ENCODE measurements around the gene ANKRD31. TPM values are rescaled to one million over a fixed set of nuclear protein-coding genes. Genes with fewer than 3 reads are reported as not detected.
A peak's percentile ranks its signal among the peaks of the same experiment; 100 is the strongest.

Gene ANKRD31, protein sequence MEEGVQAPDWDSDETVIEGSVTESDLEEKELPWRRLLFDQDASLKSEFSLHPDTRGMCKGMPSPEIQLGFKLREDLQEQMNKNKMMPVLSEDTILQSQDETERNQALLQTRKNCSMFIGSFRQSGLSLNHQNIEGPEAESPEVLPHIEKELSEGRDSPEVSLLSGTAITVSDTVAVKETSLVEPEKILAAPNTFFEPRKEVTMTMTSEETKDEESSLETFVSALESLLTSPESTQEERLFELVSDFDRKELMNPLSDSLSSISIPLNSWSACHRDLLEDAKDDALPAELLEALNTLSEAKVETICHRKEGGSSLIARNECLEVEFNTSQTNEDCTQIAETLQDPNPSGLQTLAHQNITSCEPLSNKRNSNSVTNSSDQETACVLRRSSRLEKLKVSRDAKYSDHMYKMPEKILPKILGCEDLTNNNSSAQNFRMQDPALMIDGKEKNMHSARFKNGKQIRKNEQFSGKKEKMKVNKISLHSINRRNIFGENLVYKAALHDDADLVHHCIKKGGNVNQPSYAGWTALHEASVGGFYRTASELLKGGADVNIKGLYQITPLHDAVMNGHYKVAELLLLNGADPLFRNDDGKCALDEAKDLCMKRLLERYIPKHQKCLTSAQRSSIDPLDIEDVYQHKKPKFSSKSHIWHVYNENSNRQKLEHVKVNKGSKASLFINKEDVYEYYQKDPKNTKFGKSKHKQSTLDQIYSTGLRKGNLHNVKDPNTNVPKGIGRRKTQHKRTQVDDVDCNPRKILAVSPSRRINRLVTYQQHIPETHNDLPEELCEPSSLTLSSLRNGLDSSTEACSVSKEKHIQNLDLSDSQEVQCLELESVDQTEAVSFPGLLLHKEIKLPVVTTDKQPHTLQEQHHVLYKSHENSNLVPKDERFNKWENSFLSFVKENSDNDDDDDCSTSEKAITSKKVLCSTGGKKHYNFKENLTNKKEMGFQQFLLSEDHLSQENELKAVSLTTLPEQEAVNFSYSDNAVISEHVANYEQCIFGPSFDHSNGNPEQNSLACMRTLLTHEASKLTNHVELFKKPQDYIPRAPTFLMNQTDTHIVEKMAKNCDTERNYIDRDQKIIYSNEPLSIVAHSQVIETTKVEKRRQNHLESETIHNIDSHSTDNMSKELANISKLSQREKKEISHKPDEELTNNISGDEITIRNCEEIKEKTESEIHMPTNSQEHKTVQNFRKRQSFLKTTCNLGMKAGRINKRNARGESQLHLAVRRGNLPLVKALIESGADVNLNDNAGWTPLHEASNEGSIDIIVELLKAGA (N-terminal part only)
- 0.23 and 0.48 TPM in 2 replicates for total RNA-seq (2021)
- percentile 33 among the genes with signal in this experiment for Bru-seq, nascent RNA
- percentile 30 among the genes with signal in this experiment for BruChase-seq, experiment 1, labeled RNA remaining after a 2-hour chase
- BruChase-seq, experiment 2, labeled RNA remaining after a 6-hour chase, result percentile 19 among the genes with signal in this experiment
- long read RNA-seq, full-length matches to known transcripts, result 1 of 1 reads
- long read RNA-seq, partial matches to known transcripts, result 0 of 1 reads
- long read RNA-seq, other reads (novel, unspliced or antisense), result 0 of 1 reads

DNA sequence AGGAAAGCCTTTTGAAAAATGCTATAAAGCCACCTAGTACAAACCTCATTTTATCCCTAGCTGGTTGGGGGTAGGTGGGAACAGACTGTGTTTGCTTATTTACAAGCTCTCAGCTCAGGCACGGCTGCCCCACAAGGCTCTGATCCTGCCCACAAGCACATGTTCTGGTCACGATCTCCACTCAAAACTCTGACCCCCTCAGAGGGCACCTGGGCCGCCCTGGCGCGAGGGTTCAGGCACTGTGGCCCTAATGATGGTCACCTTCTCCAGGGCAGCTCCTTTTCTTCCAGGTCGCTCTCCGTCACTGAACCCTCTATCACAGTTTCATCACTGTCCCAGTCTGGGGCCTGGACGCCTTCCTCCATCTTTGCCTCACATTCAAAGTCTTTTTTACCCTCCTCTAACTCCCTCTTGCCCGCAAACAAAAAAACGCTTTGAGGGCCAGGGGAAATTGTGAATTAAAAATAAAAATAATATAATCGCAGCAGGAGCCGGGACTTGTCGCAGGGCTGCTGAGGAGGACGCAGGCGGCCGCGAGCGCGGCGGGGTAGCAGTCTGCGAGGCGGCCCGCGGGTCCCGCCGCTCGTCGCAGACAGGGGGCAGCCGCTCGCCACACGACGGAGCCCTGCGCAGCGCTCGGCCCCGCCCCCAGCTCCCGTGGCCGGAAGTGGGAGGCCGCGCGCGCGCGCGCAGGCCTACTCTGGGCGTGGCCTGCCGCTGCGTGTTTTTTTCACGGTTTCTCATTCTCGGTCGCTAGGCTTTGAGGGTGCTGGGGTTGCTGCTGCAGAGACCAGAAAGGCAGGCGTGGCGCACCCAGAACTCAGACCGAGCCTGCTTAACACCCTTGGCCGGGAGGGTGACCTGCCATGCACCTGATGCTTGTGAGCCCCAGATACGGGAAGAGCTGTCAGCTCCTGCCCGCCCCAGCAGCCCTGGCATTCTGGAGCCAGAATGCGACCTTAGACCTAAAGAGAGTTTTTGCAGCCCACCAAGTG is at the start of gene ANKRD31:
TSS of gene ANKRD31 (minus strand) at position 557 of the 995 bp plus-strand sequence. CDS start at position 365, 192 bp downstream.
- Histone ChIP-seq H3K27ac (peak within 1 kb of the TSS; percentile 43), H3K9me3 (ENCODE audit: insufficient read depth, low read depth) (no peaks in the 10 kb centered on the region), H2AFZ (peak within 1 kb of the TSS; percentile 99), H3K4me3 (peak within 1 kb of the TSS; percentile 94), H3F3A (ENCODE audit: insufficient read depth, low read depth) (peaks cover 16% of the 10 kb centered on the region), H4K20me1 (ENCODE audit: insufficient read depth) (no peaks in the 10 kb centered on the region), H3K36me3 (ENCODE audit: low read depth) (no peaks in the 10 kb centered on the region), H3K4me2 (peak within 1 kb of the TSS; percentile 86), H3K9me2 (ENCODE audit: insufficient read depth) (no peaks in the 10 kb centered on the region), H3K79me2 (ENCODE audit: low read depth) (no peaks in the 10 kb centered on the region), H3K4me1 (replicated peaks; ENCODE audit: insufficient read depth) (peaks cover 33% of the 10 kb centered on the region), H3K27me3 (ENCODE audit: insufficient read depth, low read depth) (no peaks in the 10 kb centered on the region)
- DNase-seq, result peak; percentile 52 to 84
- BruUV-seq (replicated peaks), result TSS peak; percentile 94
- POLR2A ChIA-PET (ENCODE audit: unreplicated experiment), result interaction anchor here (0.5 to 0.9 kb wide), 4 partner anchors 100 to 1296 kb away, joined by 3 to 4 read pairs (median 4); partner anchors contain the start of gene HMGCR
- intact Hi-C loops (cut with micrococcal nuclease; ENCODE audit: unreplicated experiment), result loop anchor here (1.0 to 10.0 kb wide), 5 partner anchors 29 to 312 kb away; partner anchors contain the start of genes GCNT4 and HMGCR
- TF ChIP-seq, protein P1, sequence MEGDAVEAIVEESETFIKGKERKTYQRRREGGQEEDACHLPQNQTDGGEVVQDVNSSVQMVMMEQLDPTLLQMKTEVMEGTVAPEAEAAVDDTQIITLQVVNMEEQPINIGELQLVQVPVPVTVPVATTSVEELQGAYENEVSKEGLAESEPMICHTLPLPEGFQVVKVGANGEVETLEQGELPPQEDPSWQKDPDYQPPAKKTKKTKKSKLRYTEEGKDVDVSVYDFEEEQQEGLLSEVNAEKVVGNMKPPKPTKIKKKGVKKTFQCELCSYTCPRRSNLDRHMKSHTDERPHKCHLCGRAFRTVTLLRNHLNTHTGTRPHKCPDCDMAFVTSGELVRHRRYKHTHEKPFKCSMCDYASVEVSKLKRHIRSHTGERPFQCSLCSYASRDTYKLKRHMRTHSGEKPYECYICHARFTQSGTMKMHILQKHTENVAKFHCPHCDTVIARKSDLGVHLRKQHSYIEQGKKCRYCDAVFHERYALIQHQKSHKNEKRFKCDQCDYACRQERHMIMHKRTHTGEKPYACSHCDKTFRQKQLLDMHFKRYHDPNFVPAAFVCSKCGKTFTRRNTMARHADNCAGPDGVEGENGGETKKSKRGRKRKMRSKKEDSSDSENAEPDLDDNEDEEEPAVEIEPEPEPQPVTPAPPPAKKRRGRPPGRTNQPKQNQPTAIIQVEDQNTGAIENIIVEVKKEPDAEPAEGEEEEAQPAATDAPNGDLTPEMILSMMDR (conservative IDR thresholded peaks at IDR 0.05), result no peak; the same call in none of the 2 replicates
- no peak for TF ChIP-seq EZH2 (IDR thresholded peaks at IDR 0.05; ENCODE audit: low read depth)
- CTCF ChIA-PET, result interaction anchor here (0.7 to 2.0 kb wide), 7 partner anchors 84 to 311 kb away, joined by 3 to 15 read pairs (median 4); partner anchors contain the start of gene HMGCR

DNA sequence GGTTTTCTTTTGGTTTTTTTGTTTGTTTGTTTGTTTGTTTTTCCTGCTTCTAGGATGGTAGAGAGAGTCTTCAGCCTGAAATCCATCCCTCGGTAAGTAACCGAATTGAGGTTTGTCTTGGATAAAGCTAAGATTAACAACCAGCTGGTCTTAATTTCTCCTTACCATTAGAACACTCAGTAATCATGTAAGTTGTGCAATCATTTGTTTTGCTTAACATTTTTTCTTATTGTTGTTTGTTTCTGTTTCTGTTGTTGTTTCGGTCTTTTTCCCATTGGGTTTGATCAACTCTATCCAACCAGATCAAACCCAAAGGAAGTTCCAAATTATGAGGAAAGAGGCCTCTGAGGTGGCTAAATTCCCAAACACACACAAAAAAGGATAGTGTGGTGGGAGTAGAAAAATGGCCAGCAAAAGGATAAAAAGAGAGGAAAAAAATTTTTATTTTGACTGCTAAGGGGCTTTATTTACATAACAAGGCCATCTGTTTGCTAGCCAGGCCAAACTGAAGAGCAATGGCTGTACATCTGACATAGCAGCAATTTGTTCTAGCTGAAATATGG is 49.6 kb upstream of the ANKRD31 start:
- H3K27me3 ChIP-seq (ENCODE audit: insufficient read depth, low read depth), result no peaks in the 10 kb centered on the region
- ChIA-PET POLR2A (ENCODE audit: unreplicated experiment) (no interaction called here), CTCF (interaction anchor here (0.7 kb wide), 1 partner anchor 1384 kb away, joined by 4 read pairs; no protein-coding TSS in a partner anchor)
- H3K4me1 ChIP-seq (replicated peaks; ENCODE audit: insufficient read depth), result no peaks in the 10 kb centered on the region
- no peak overlapping the region for H3K4me3 ChIP-seq
- no peaks in the 10 kb centered on the region for H3K9me3 ChIP-seq (ENCODE audit: insufficient read depth, low read depth)
- TF ChIP-seq EZH2 (IDR thresholded peaks at IDR 0.05; ENCODE audit: low read depth), result no peak
- TF ChIP-seq, protein P1 (conservative IDR thresholded peaks at IDR 0.05), result no peak
- no peaks in the 10 kb centered on the region for H3K9me2 ChIP-seq (ENCODE audit: insufficient read depth)
- no TSS peak for BruUV-seq (replicated peaks)
- no peaks in the 10 kb centered on the region for H4K20me1 ChIP-seq (ENCODE audit: insufficient read depth)
- no peaks in the 10 kb centered on the region for H3K79me2 ChIP-seq (ENCODE audit: low read depth)
- no peak for DNase-seq
- no peak overlapping the region for H2AFZ ChIP-seq
- intact Hi-C loops (cut with micrococcal nuclease; ENCODE audit: unreplicated experiment), result no loop called here
- H3F3A ChIP-seq (ENCODE audit: insufficient read depth, low read depth), result no peaks in the 10 kb centered on the region
- H3K27ac ChIP-seq, result no peak overlapping the region
- no peaks in the 10 kb centered on the region for H3K36me3 ChIP-seq (ENCODE audit: low read depth)
- H3K4me2 ChIP-seq, result no peak overlapping the region

Measured in PC-9 (cell line).